OCI-LY7 (cell line): Measurements from ENCODE around the gene SNIP1. TPM values are rescaled to one million over a fixed set of nuclear protein-coding genes. Genes with fewer than 3 reads are reported as not detected.

Experiments used
- BruUV-seq: library from RNA; stranded (reverse); fragments of 400-500 nt; replicated peaks from 2 replicates; lab custom pipeline; 2021; lab: Mats Ljungman, UMichigan
- CTCF ChIA-PET: fragments of 300-600 bp; sonication (Branson Sonifier 250); formaldehyde crosslinking; loops from one replicate; lab custom pipeline; 2022; ENCODE audit warnings: antibody characterized with exemption; ENCODE audit not compliant: unreplicated experiment; lab: Charles Lee
- POLR2A ChIA-PET: fragments of 300-600 bp; sonication (Branson Sonifier 250); formaldehyde crosslinking; loops from one replicate; lab custom pipeline; 2022; ENCODE audit warnings: antibody characterized with exemption; lab: Charles Lee
- DNase-seq: peaks from one replicate; pipeline ENCODE4 v3.0.0-alpha.2; 2015; ENCODE audit warnings: low spot score
- H2AFZ ChIP-seq: fragments of 200-600 bp; sonication (generic), shearing (Covaris generic); 2 replicates; pipeline ENCODE4 v1.6.1; 2014; ENCODE audit warnings: mild to moderate bottlenecking, antibody characterized with exemption, low read length, moderate library complexity
- H3K27ac ChIP-seq: fragments of 200-600 bp; sonication (generic); 2 replicates; pipeline ENCODE4 v1.5.1; 2014; ENCODE audit warnings: mixed run types, low read depth, mild to moderate bottlenecking, moderate library complexity, low read length, inconsistent platforms; ENCODE audit not compliant: poor library complexity, severe bottlenecking
- H3K36me3 ChIP-seq: fragments of 200-600 bp; sonication (generic); 2 replicates; pipeline ENCODE4 v1.6.1; 2014; ENCODE audit warnings: mild to moderate bottlenecking, antibody characterized with exemption, low read length, moderate library complexity, mixed read lengths; ENCODE audit not compliant: insufficient read depth
- H3K4me1 ChIP-seq: fragments of 200-600 bp; sonication (generic); 2 replicates; pipeline ENCODE4 v1.5.1; 2014; ENCODE audit warnings: mild to moderate bottlenecking, low read length; ENCODE audit not compliant: insufficient read depth, poor library complexity, severe bottlenecking
- H3K4me2 ChIP-seq: fragments of 200-600 bp; sonication (generic); 2 replicates; pipeline ENCODE4 v1.6.1; 2014; ENCODE audit warnings: mild to moderate bottlenecking, low read length
- H3K4me3 ChIP-seq: fragments of 200-600 bp; sonication (generic); 2 replicates; pipeline ENCODE4 v1.5.1; 2014; ENCODE audit warnings: mild to moderate bottlenecking, low read depth, low read length; ENCODE audit not compliant: poor library complexity, severe bottlenecking
- H3K79me2 ChIP-seq: fragments of 200-600 bp; sonication (generic); 2 replicates; pipeline ENCODE4 v1.6.1; 2016; ENCODE audit warnings: low read depth, mild to moderate bottlenecking, low read length, moderate library complexity, mixed read lengths; ENCODE audit not compliant: insufficient read depth
- H3K9me2 ChIP-seq: fragments of 200-600 bp; sonication (generic); 2 replicates; pipeline ENCODE4 v1.6.1; 2016; ENCODE audit warnings: mild to moderate bottlenecking, low read length, mixed read lengths; ENCODE audit not compliant: insufficient read depth
- H3K9me3 ChIP-seq: fragments of 200-600 bp; sonication (generic); 2 replicates; pipeline ENCODE4 v1.6.1; 2014; ENCODE audit warnings: mild to moderate bottlenecking, mixed run types, low read length, mixed read lengths
- H4K20me1 ChIP-seq: fragments of 200-600 bp; sonication (generic); 2 replicates; pipeline ENCODE4 v1.6.1; 2014; ENCODE audit warnings: mild to moderate bottlenecking, antibody characterized with exemption, low read length, moderate library complexity, mixed read lengths; ENCODE audit not compliant: insufficient read depth
- EZH2phosphoT487 ChIP-seq: fragments of 200-600 bp; sonication (generic); IDR thresholded peaks from 2 replicates; pipeline ENCODE4 v1.6.1; 2018; ENCODE audit warnings: low read depth, borderline replicate concordance, mild to moderate bottlenecking, mixed run types, antibody characterized with exemption, low read length, moderate library complexity, mixed read lengths
- intact Hi-C: fragments of 100-400 bp; cut with micrococcal nuclease; formaldehyde crosslinking; loops from one replicate; pipeline ENCODE4 v1.10.0; 2022; ENCODE audit not compliant: unreplicated experiment
- total RNA-seq, 2 experiments: library from RNA; depleted of rRNA in 1 of 2; stranded (reverse); fragments of >200 nt in 1 of 2; shearing (Covaris generic) in 1 of 2; gene quantifications; 2 replicates each; pipeline ENCODE4 v1.2.3, GENCODE V29; 2014 to 2022
- TF ChIP-seq, protein P1 (sequence below): fragments of 200-600 bp; sonication (generic); conservative IDR thresholded peaks from 2 replicates; pipeline ENCODE4 v1.5.1; 2014; ENCODE audit warnings: mild to moderate bottlenecking, antibody characterized with exemption, low read length, moderate library complexity, mixed read lengths

Gene SNIP1
- total RNA-seq, 2 experiments from 2014 or later = 14.7 to 24.2 TPM

GRCh38 chr1:37487619-37487984, 66.5 kb downstream of the SNIP1 start:
- POLR2A ChIA-PET = interaction anchor here (0.7 to 1.2 kb wide), 5 partner anchors 10 to 37 kb away, joined by 3 to 6 read pairs (median 4); no protein-coding TSS in a partner anchor
- H3K4me1 ChIP-seq = peaks cover 12% of the 10 kb centered on the region
- no peak overlapping the region for H3K4me2 ChIP-seq
- peaks cover 58% of the 10 kb centered on the region for H3K36me3 ChIP-seq
- CTCF ChIA-PET = interaction anchor here (0.7 to 1.7 kb wide), 4 partner anchors 9 to 34 kb away, joined by 3 to 8 read pairs (median 7); partner anchors contain the start of gene MEAF6
- DNase-seq = no peak
- no peak overlapping the region for H3K27ac ChIP-seq
- H3K4me3 ChIP-seq = no peak overlapping the region
- no peaks in the 10 kb centered on the region for H4K20me1 ChIP-seq
- H3K79me2 ChIP-seq = no peaks in the 10 kb centered on the region
- no peak overlapping the region for H2AFZ ChIP-seq
- BruUV-seq = no TSS peak
- intact Hi-C loops = loop anchor here (1.0 kb wide), 1 partner anchor 32 kb away; no protein-coding TSS in a partner anchor
- TF ChIP-seq EZH2phosphoT487 = no peak
- TF ChIP-seq, protein P1, sequence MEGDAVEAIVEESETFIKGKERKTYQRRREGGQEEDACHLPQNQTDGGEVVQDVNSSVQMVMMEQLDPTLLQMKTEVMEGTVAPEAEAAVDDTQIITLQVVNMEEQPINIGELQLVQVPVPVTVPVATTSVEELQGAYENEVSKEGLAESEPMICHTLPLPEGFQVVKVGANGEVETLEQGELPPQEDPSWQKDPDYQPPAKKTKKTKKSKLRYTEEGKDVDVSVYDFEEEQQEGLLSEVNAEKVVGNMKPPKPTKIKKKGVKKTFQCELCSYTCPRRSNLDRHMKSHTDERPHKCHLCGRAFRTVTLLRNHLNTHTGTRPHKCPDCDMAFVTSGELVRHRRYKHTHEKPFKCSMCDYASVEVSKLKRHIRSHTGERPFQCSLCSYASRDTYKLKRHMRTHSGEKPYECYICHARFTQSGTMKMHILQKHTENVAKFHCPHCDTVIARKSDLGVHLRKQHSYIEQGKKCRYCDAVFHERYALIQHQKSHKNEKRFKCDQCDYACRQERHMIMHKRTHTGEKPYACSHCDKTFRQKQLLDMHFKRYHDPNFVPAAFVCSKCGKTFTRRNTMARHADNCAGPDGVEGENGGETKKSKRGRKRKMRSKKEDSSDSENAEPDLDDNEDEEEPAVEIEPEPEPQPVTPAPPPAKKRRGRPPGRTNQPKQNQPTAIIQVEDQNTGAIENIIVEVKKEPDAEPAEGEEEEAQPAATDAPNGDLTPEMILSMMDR = peak; percentile 46; the same call in 1 of the 2 replicates
- H3K9me2 ChIP-seq = no peaks in the 10 kb centered on the region
- H3K9me3 ChIP-seq = no peaks in the 10 kb centered on the region

DNA sequence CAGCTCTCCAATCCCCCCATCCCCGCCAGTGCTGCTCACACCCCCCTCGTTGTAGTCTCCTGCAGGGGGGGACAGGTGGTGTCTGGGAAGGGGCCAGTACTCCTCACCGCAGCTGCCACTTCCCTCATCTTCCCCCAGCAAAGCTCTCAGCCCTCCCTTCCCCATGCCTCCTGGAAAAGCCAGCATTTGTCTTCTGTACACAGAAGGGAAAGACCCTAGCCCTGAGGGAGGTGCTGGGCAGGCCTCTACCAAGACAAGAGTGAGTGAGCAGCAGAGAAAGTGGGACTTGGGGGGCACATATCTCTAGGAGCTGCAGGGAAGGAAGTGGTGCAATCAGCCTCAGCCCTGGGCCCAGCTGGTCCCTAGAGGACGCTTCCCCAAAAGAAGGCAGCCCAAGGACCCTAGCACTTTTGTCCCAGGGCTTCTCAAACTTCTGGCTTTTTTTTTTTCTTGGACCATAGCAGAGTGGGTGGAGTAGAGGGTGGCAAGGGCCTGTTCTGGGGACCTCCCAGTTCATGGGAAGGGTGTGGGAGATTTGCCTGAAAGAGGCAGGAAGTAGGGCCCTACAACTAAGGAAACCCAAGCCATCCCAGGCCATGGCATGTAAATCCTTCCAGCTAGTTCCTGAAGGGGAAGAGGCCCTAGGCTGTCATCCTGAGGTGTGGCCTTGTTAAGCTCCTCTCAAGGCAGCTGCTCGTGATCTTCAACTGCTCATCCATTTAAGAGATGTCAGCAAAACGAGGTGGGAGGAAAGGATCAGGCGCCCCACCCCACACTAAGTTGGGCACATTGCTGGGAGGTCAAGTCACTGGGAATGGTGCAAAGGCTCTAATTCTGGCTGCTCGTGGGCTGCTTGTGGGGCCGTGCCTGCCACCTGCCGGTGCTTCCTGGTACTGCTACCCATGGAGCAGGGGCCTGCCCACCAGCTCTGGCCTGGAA, 67.1 kb downstream of the SNIP1 start:
- no peaks in the 10 kb centered on the region for H4K20me1 ChIP-seq
- peak; percentile 68 for DNase-seq
- peaks cover 12% of the 10 kb centered on the region for H3K4me1 ChIP-seq
- peaks cover 59% of the 10 kb centered on the region for H3K36me3 ChIP-seq
- intact Hi-C loops = loop anchor here (1.0 kb wide), 1 partner anchor 32 kb away; no protein-coding TSS in a partner anchor
- ChIA-PET CTCF (interaction anchor here (0.7 to 1.7 kb wide), 6 partner anchors 9 to 33 kb away, joined by 3 to 8 read pairs (median 7); partner anchors contain the start of genes MEAF6 and ZC3H12A), POLR2A (interaction anchor here (0.7 to 1.3 kb wide), 6 partner anchors 11 to 37 kb away, joined by 3 to 6 read pairs (median 4); no protein-coding TSS in a partner anchor)
- peak overlapping the region; percentile 4 for H3K4me2 ChIP-seq
- no peaks in the 10 kb centered on the region for H3K79me2 ChIP-seq
- BruUV-seq = no TSS peak
- no peak overlapping the region for H3K4me3 ChIP-seq
- no peaks in the 10 kb centered on the region for H3K9me3 ChIP-seq
- TF ChIP-seq, protein P1 = peak; percentile 97
- TF ChIP-seq EZH2phosphoT487 = no peak
- H2AFZ ChIP-seq = no peak overlapping the region
- peak overlapping the region; percentile 29 for H3K27ac ChIP-seq
- H3K9me2 ChIP-seq = no peaks in the 10 kb centered on the region
